Neural cell (in vitro differentiated cells): Measurements from ENCODE around the gene FAM209A.

ENCODE experiments used
- EZH2 ChIP-seq: fragments of 200-600, 300-800 bp; shearing (Covaris generic), sonication (generic); IDR thresholded peaks from 2 replicates; pipeline ENCODE4 v1.6.1; 2014; ENCODE audit warnings: antibody characterized with exemption, low read length, borderline replicate concordance, mild to moderate bottlenecking; ENCODE audit not compliant: insufficient read depth, poor library complexity, severe bottlenecking
- POLR2AphosphoS5 ChIP-seq: IDR thresholded peaks from 2 replicates; pipeline ENCODE4 v1.6.1; 2012
- RAD21 ChIP-seq: fragments of 450-650 bp; conservative IDR thresholded peaks from 2 replicates; pipeline ENCODE4 v1.6.1; 2014; ENCODE audit warnings: antibody characterized with exemption, mild to moderate bottlenecking, moderate library complexity
- TF ChIP-seq, protein P1 (sequence below): fragments of 450-650 bp; IDR thresholded peaks from 2 replicates; pipeline ENCODE4 v1.5.1; 2014; ENCODE audit warnings: antibody characterized with exemption, mild to moderate bottlenecking, moderate library complexity; ENCODE audit not compliant: poor library complexity, severe bottlenecking

DNA sequence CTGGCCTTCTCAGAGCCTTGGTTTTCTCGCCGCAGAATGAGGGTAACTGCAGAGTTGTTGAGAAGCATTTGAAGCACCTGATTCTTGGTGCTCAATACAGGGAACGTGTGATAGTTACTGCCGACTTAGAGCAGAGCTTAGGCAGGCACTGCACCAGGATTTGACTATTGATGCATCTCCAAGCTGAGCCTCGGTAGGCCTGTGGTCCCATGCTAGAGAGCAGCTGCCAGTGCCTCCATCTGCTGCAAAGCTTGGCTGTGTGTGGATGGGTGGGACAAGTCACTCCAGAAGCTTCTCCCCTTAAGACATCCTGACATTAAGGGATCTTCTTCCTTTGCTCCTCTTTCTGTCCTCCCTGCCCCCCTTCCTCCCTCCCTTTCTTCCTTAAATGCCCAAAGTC is 49.4 kb downstream of the FAM209A start:
- TF ChIP-seq EZH2 (no peak), RAD21 (no peak), POLR2AphosphoS5 (no peak)
- TF ChIP-seq, protein P1, sequence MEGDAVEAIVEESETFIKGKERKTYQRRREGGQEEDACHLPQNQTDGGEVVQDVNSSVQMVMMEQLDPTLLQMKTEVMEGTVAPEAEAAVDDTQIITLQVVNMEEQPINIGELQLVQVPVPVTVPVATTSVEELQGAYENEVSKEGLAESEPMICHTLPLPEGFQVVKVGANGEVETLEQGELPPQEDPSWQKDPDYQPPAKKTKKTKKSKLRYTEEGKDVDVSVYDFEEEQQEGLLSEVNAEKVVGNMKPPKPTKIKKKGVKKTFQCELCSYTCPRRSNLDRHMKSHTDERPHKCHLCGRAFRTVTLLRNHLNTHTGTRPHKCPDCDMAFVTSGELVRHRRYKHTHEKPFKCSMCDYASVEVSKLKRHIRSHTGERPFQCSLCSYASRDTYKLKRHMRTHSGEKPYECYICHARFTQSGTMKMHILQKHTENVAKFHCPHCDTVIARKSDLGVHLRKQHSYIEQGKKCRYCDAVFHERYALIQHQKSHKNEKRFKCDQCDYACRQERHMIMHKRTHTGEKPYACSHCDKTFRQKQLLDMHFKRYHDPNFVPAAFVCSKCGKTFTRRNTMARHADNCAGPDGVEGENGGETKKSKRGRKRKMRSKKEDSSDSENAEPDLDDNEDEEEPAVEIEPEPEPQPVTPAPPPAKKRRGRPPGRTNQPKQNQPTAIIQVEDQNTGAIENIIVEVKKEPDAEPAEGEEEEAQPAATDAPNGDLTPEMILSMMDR: no peak
